HepG2 (cell line): ENCODE results near the gene IL22RA1. TPM values are rescaled to one million over a fixed set of nuclear protein-coding genes. Genes with fewer than 3 reads are reported as not detected.

Experiments used
- ATAC-seq: fragments of 200-7000 bp; cut with Tn5 transposase; 3 replicates; pipeline ENCODE4 v1.9.1; 2020; ENCODE audit warnings: mild to moderate bottlenecking, moderate library complexity
- BruUV-seq: library from RNA; stranded (reverse); fragments of 400-500 nt; replicated peaks from 2 replicates; lab custom pipeline; 2021; lab: Mats Ljungman, UMichigan
- CTCF ChIA-PET: fragments of 300-600 bp; formaldehyde crosslinking; extraction: SDS; loops from one replicate; lab custom pipeline; 2021; ENCODE audit warnings: low total read pairs, inconsistent platforms, low intra/inter-chr PET ratio; lab: Yijun Ruan, JAX
- POLR2A ChIA-PET: fragments of 350-600 bp; sonication (Branson Sonifier 250); formaldehyde crosslinking; loops from one replicate; lab custom pipeline; 2020; ENCODE audit warnings: antibody characterized with exemption, inconsistent platforms; lab: Yijun Ruan, JAX
- DNase-seq: peaks from one replicate; pipeline ENCODE4 v3.0.0-alpha.2; 2015; ENCODE audit warnings: low spot score
- FAIRE-seq: peaks from 3 replicates; lab custom pipeline; 2011; peaks lifted over from hg19 to GRCh38; lab: Jason Lieb, UNC
- H2AFZ ChIP-seq: one replicate; pipeline ENCODE4 v1.6.1; 2011; ENCODE audit warnings: low read length, inconsistent platforms
- H3K27ac ChIP-seq: fragments of 300-600 bp; 3 replicates; pipeline ENCODE4 v1.8.0; 2011; ENCODE audit warnings: mixed run types, mild to moderate bottlenecking, mixed read lengths, low read length, inconsistent platforms; ENCODE audit not compliant: insufficient read depth; ENCODE audit errors: extremely low read length
- H3K27me3 ChIP-seq, 2 experiments: fragments of 200-600 bp in 1 of 2; 2 replicates in 1 of 2; 3 replicates in 1 of 2; pipeline versions ENCODE4 v1.6.0 to v1.8.0; 2011; ENCODE audit warnings: low read length in 2 of 2, mild to moderate bottlenecking in 2 of 2, moderate library complexity in 2 of 2, inconsistent platforms in 1 of 2; ENCODE audit not compliant: insufficient read depth in 2 of 2, control insufficient read depth in 1 of 2
- H3K36me3 ChIP-seq, 2 experiments: fragments of 200-600 bp in 1 of 2; replicated peaks in 1 of 2; 2 replicates in 1 of 2; 3 replicates in 1 of 2; pipeline versions ENCODE4 v1.5.1 to v1.8.0; 2011; ENCODE audit warnings: low read length in 2 of 2, inconsistent platforms in 1 of 2; ENCODE audit not compliant: insufficient read depth in 2 of 2, control insufficient read depth in 1 of 2
- H3K4me1 ChIP-seq: 2 replicates; pipeline ENCODE4 v1.5.1; 2012; ENCODE audit warnings: low read length, inconsistent platforms; ENCODE audit not compliant: insufficient read depth
- H3K4me2 ChIP-seq: 2 replicates; pipeline ENCODE4 v1.6.0; 2011; ENCODE audit warnings: low read depth, low read length, inconsistent platforms
- H3K4me3 ChIP-seq, 3 experiments: fragments of 200-600 bp in 1 of 3; sonication (generic), shearing (Covaris generic) in 1 of 3; replicated peaks in 1 of 3; 2 replicates each; pipeline ENCODE4 v1.5.1; 2011 to 2016; ENCODE audit warnings: low read length in 3 of 3, inconsistent platforms in 2 of 3, low read depth in 2 of 3, mild to moderate bottlenecking in 2 of 3, control low read depth in 1 of 3, mixed read lengths in 1 of 3; ENCODE audit not compliant: insufficient read depth in 1 of 3
- H3K79me2 ChIP-seq: one replicate; pipeline ENCODE4 v1.6.1; 2011; ENCODE audit warnings: low read length, inconsistent platforms; ENCODE audit not compliant: insufficient read depth
- H3K9ac ChIP-seq: 2 replicates; pipeline ENCODE4 v1.6.0; 2011; ENCODE audit warnings: mild to moderate bottlenecking, low read depth, low read length, inconsistent platforms; ENCODE audit not compliant: insufficient read depth
- H3K9me3 ChIP-seq: 2 replicates; pipeline ENCODE4 v1.5.1; 2012; ENCODE audit warnings: mild to moderate bottlenecking, low read length
- H4K20me1 ChIP-seq: 2 replicates; pipeline ENCODE4 v1.6.0; 2011; ENCODE audit warnings: inconsistent platforms, mild to moderate bottlenecking, low read length, moderate library complexity; ENCODE audit not compliant: insufficient read depth
- EEA1 ChIP-seq: sonication (generic); formaldehyde crosslinking; IDR thresholded peaks from 2 replicates; pipeline ENCODE4 v1.5.1; 2020; ENCODE audit warnings: mild to moderate bottlenecking, missing genetic modification reagents, borderline replicate concordance
- HNF1A ChIP-seq, 2 experiments: sonication (generic) in 1 of 2; formaldehyde crosslinking in 1 of 2; IDR thresholded peaks; 2 replicates each; pipeline versions ENCODE4 v1.4.0 to v1.6.1; 2016 to 2020; ENCODE audit warnings: borderline replicate concordance in 1 of 2, low read depth in 1 of 2, mild to moderate bottlenecking in 1 of 2, missing genetic modification reagents in 1 of 2
- PAF1 ChIP-seq: IDR thresholded peaks from 2 replicates; pipeline ENCODE4 v1.6.1; 2016; ENCODE audit warnings: missing genetic modification reagents, missing compliant biosample characterization
- RNF2 ChIP-seq: fragments of 450-650 bp; conservative IDR thresholded peaks from 2 replicates; pipeline ENCODE4 v1.6.1; 2016; ENCODE audit warnings: low read depth
- ZNF224 ChIP-seq: sonication (generic); formaldehyde crosslinking; IDR thresholded peaks from 2 replicates; pipeline ENCODE4 v1.5.0; 2020; ENCODE audit warnings: mild to moderate bottlenecking, missing genetic modification reagents
- ZNF550 ChIP-seq: sonication (generic); formaldehyde crosslinking; IDR thresholded peaks from 2 replicates; pipeline ENCODE4 v1.4.0; 2020; ENCODE audit warnings: mild to moderate bottlenecking, missing genetic modification reagents, borderline replicate concordance
- ZNF704 ChIP-seq: sonication (generic); formaldehyde crosslinking; IDR thresholded peaks from 2 replicates; pipeline ENCODE4 v1.8.1; 2023; ENCODE audit warnings: mild to moderate bottlenecking, inconsistent platforms, moderate library complexity, missing genetic modification reagents, borderline replicate concordance
- WGBS: methylation state at CpG from one replicate; pipeline ENCODE4 v1.1.6; 2017; ENCODE audit warnings: low lambda C conversion rate; 5-methylcytosine and 5-hydroxymethylcytosine counted together
- in situ Hi-C: cut with HindIII; loops from 2 replicates; pipeline ENCODE4 v1.10.0; 2017; ENCODE audit warnings: low pct_unique_long_range_greater_than_20kb; ENCODE audit not compliant: extremely low pct_ligation_motif_present
- intact Hi-C: fragments of 100-400 bp; cut with micrococcal nuclease; formaldehyde crosslinking; loops from one replicate; pipeline ENCODE4 v1.10.0; 2022; ENCODE audit not compliant: unreplicated experiment
- polyA plus RNA-seq, 8 experiments: library from polyadenylated mRNA; depleted of rRNA in 3 of 8; stranded (reverse) in 7 of 8; unstranded in 1 of 8; fragments of >200 nt; fragmentation: Illumina TruSeq in 4 of 8; extraction: Trizol in 4 of 8; gene quantifications; 2 replicates each; pipeline versions ENCODE4 v1.2.1 to v1.2.3, GENCODE V29; 2011 to 2016; ENCODE audit warnings: low read depth in 4 of 8, missing spikeins in 1 of 8, mixed read lengths in 1 of 8; ENCODE audit not compliant: insufficient read depth in 1 of 8
- total RNA-seq, 5 experiments: library from RNA; depleted of rRNA; stranded (reverse); fragments of >200 nt; fragmentation: Illumina TruSeq; extraction: Trizol; gene quantifications; 2 replicates each; pipeline ENCODE4 v1.2.3, GENCODE V29; 2016; ENCODE audit warnings: low read depth in 1 of 5

The IL22RA1 gene
- total and polyA plus RNA-seq, 2 of the 13 experiments (the other 11 are each of a cell fraction or from before 2014, with no cell fraction given), result 4.4 to 10.2 TPM

- Histone ChIP-seq H3K27me3 (no peaks in the 10 kb centered on the region), H3K79me2 (no peaks in the 10 kb centered on the region), H3K27ac (no peak overlapping the region), H3K36me3 (peaks cover 0 to 22% of the 10 kb centered on the region in 2 experiments; a peak in 3 of 5 replicates), H3K4me3 (no peak overlapping the region), H3K9me3 (no peaks in the 10 kb centered on the region), H3K4me2 (no peak overlapping the region), H3K9ac (no peak overlapping the region), H2AFZ (no peak overlapping the region), H4K20me1 (no peaks in the 10 kb centered on the region), H3K4me1 (peaks cover 4% of the 10 kb centered on the region)
- ATAC-seq, result no peak
- TF ChIP-seq ZNF704 (CRISPR knock-in tag) (no peak), EEA1 (CRISPR knock-in tag) (no peak), HNF1A (IDR thresholded peaks at IDR 0.05; ENCODE audit: low read depth) (no peak), HNF1A (CRISPR knock-in tag; IDR thresholded peaks at IDR 0.05; ENCODE audit: borderline replicate concordance) (no peak), RNF2 (no peak), ZNF224 (CRISPR knock-in tag) (no peak), ZNF550 (CRISPR knock-in tag) (no peak), PAF1 (CRISPR knock-in tag) (no peak)
- ChIA-PET CTCF (no interaction called here), POLR2A (interaction anchor here (1.1 kb wide), 1 partner anchor 14 kb away, joined by 3 read pairs; the partner anchor contains the start of gene MYOM3)
- WGBS, result 79% methylated on average over 6 of the region's 6 CpGs
- DNase-seq, result no peak
- BruUV-seq, result no TSS peak
- FAIRE-seq, result no peak
- in situ Hi-C loops (no loop called here), intact Hi-C loops (no loop called here)
Observed at GRCh38 chr1:24126018-24126671, 16.8 kb downstream of the IL22RA1 start.
